Measurements from ENCODE around the gene IARS1. TPM values are rescaled to one million over a fixed set of nuclear protein-coding genes. Genes with fewer than 3 reads are reported as not detected.

IARS1 gene
- total RNA-seq: 100 to 1,000 TPM; 212 to 222 TPM

GRCh38 chr9:92293452-92294296 lies at the start of gene IARS1:
TSS of gene IARS1 (minus strand) at chr9:92293697. CDS start at chr9:92289419, 4,278 bp downstream.
- POLR2A ChIA-PET: interaction anchor here (1.0 to 1.8 kb wide), 2 partner anchors 32 to 51 kb away, joined by 3 to 7 read pairs; partner anchors contain the start of genes CENPP and NOL8
- DNase-seq: peak; percentile 100
- intact Hi-C loops (cut with micrococcal nuclease): loop anchor here (1.0 kb wide), 1 partner anchor 32 kb away; the partner anchor contains the start of genes CENPP and NOL8
- H3K4me3 Mint-ChIP-seq: peak within 1 kb of the TSS; percentile 95
- peaks cover 65% of the 10 kb centered on the region for H3K4me1 Mint-ChIP-seq (ENCODE audit: low read depth)
- no peaks in the 10 kb centered on the region for H3K27me3 Mint-ChIP-seq
- no peaks in the 10 kb centered on the region for H3K9me3 Mint-ChIP-seq
- CTCF ChIA-PET: no interaction called here
- peaks cover 50% of the 10 kb centered on the region for H3K36me3 Mint-ChIP-seq
- H3K27ac Mint-ChIP-seq: peak within 1 kb of the TSS; percentile 93

GRCh38 chr9:92342825-92343488 lies 49.5 kb upstream of the IARS1 start:
- CTCF ChIA-PET: interaction anchor here (1.0 kb wide), 1 partner anchor 9 kb away, joined by 4 read pairs; no protein-coding TSS in a partner anchor
- DNase-seq: no peak
- peaks cover 10% of the 10 kb centered on the region for H3K9me3 Mint-ChIP-seq
- no peaks in the 10 kb centered on the region for H3K27me3 Mint-ChIP-seq
- H3K4me1 Mint-ChIP-seq (ENCODE audit: low read depth): no peaks in the 10 kb centered on the region
- peaks cover 42% of the 10 kb centered on the region for H3K36me3 Mint-ChIP-seq
- H3K4me3 Mint-ChIP-seq: no peak overlapping the region
- intact Hi-C loops (cut with micrococcal nuclease): no loop called here
- no peak overlapping the region for H3K27ac Mint-ChIP-seq
- POLR2A ChIA-PET: no interaction called here

DNA sequence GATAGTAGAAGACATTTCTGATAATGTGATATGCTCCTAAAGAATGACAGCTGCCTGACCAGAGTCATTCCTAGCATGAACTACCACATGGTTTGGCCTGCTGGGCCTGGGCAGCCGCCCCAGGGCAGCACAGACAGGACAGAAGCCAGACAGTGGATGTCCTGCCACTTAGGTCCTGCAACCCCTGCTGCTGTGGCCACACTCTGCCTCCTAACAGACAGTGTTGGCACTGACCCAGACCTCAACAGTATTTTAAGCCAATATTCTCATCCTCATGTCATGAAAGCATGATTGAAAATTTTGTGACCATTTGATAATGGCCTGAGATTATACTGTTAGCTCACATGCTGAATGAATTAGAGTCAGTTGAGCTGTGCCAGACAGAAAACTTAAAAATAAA lies 48.1 kb upstream of the IARS1 start:
- no peak for DNase-seq
- Mint-ChIP-seq H3K4me1 (ENCODE audit: low read depth) (no peaks in the 10 kb centered on the region), H3K27ac (no peak overlapping the region), H3K36me3 (peaks cover 43% of the 10 kb centered on the region), H3K9me3 (peaks cover 10% of the 10 kb centered on the region), H3K4me3 (no peak overlapping the region), H3K27me3 (no peaks in the 10 kb centered on the region)
- ChIA-PET POLR2A (no interaction called here), CTCF (no interaction called here)
- intact Hi-C loops (cut with micrococcal nuclease): no loop called here

- ChIA-PET CTCF (interaction anchor here (1.2 kb wide), 1 partner anchor 10 kb away, joined by 4 read pairs; no protein-coding TSS in a partner anchor), POLR2A (no interaction called here)
- H3K4me3 Mint-ChIP-seq: no peak overlapping the region
- intact Hi-C loops (cut with micrococcal nuclease): no loop called here
- H3K4me1 Mint-ChIP-seq (ENCODE audit: low read depth): no peaks in the 10 kb centered on the region
- no peaks in the 10 kb centered on the region for H3K9me3 Mint-ChIP-seq
- peaks cover 13% of the 10 kb centered on the region for H3K36me3 Mint-ChIP-seq
- no peak for DNase-seq
- H3K27ac Mint-ChIP-seq: no peak overlapping the region
- H3K27me3 Mint-ChIP-seq: no peaks in the 10 kb centered on the region
These were observed 39.8 kb upstream of the IARS1 start for GRCh38 chr9:92333282-92333634.

DNA sequence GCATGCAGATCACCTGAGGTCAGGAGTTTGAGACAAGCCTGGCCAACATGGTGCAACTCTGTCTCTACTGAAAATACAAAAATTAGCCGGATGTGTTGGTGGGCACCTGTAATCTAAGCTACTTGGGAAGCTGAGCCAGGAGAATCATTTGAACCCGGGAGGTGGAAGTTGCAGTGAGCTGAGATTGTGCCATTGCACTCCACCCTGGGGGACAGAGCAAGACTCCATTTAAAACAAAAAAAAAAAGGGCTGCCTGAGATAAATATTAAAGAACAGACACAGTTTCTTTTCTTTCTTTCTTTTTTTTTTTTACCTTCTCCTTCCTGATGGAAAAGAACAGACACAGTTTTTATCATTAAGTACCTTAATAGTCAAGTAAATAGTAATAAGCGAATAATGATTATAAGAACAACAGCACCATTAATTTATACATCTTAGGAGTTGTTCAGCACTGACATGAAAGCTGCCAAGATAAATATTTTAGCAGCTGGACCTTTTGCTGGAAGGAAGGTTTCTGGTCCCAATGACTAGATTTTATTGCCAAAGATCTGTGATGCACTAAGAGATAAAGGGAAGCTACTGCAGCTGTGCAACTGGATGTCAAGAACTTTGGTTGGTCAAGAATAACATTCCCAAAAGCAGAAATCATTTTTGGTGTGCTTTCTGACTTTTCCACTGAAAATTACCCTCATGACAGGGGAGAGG lies 39.2 kb upstream of the IARS1 start:
- Mint-ChIP-seq H3K4me3 (no peak overlapping the region), H3K36me3 (peaks cover 11% of the 10 kb centered on the region), H3K27ac (no peak overlapping the region), H3K27me3 (no peaks in the 10 kb centered on the region), H3K4me1 (ENCODE audit: low read depth) (peaks cover 4% of the 10 kb centered on the region), H3K9me3 (no peaks in the 10 kb centered on the region)
- CTCF ChIA-PET: interaction anchor here (1.2 kb wide), 1 partner anchor 11 kb away, joined by 4 read pairs; no protein-coding TSS in a partner anchor
- intact Hi-C loops (cut with micrococcal nuclease): no loop called here
- POLR2A ChIA-PET: interaction anchor here (0.6 kb wide), 1 partner anchor 42 kb away, joined by 4 read pairs; no protein-coding TSS in a partner anchor
- no peak for DNase-seq

DNA sequence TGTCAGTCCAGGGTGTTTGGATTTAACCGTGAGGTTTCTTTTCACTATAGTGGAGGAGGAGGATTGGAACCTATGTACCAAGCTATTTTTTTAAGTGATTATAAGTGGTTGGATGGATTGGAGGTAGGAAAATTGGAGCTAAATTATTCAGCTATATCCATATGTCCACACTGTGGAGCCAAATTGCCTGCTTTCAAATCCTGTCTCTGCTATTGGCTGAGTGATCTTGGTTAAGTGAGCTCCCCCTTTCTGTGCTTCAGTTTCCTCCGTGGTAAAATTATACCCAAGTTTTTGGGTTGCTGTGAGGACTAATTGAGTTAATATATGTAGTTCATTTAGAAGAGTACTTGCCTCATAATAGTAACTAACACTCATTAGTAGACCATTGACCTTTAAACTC lies 34.7 kb upstream of the IARS1 start:
- ChIA-PET CTCF (interaction anchor here (0.9 to 1.2 kb wide), 3 partner anchors 127 to 303 kb away, joined by 3 to 4 read pairs (median 3); no protein-coding TSS in a partner anchor), POLR2A (no interaction called here)
- Mint-ChIP-seq H3K4me3 (no peak overlapping the region), H3K27ac (no peak overlapping the region), H3K4me1 (ENCODE audit: low read depth) (peaks cover 29% of the 10 kb centered on the region), H3K36me3 (peaks cover 11% of the 10 kb centered on the region), H3K9me3 (no peaks in the 10 kb centered on the region), H3K27me3 (no peaks in the 10 kb centered on the region)
- intact Hi-C loops (cut with micrococcal nuclease): loop anchor here (5.0 to 10.0 kb wide), 2 partner anchors 51 to 117 kb away; no protein-coding TSS in a partner anchor
- no peak for DNase-seq

DNA sequence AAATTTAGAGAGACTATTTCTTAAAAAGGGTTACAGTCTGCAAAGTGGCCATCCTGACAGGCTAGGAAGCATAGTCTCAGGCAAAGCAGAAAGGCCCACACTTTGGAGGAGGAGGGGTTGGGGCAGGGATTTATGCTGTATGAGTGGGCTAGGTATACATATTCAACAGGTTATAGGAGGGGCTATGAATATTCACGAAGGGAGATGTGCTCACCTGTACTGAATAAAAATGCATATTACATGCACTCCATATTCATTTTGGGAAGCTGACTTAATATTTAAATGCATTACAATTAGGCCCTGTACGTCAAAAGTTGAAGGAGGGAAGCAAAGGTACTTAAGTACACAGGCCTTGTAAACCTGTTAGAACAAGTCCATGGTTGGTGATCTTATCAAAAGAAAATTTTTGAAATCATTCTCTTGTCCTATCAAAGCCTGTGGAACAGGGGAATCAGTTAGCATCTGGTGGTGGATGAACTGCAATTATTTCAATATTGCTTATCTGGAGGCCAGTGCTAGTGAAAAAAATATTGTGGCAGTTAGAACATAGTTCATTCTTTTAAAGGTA lies 33.9 kb upstream of the IARS1 start:
- Mint-ChIP-seq H3K27ac (no peak overlapping the region), H3K9me3 (no peaks in the 10 kb centered on the region), H3K4me3 (peak overlapping the region; percentile 90), H3K4me1 (ENCODE audit: low read depth) (peaks cover 35% of the 10 kb centered on the region), H3K36me3 (peaks cover 15% of the 10 kb centered on the region), H3K27me3 (no peaks in the 10 kb centered on the region)
- ChIA-PET POLR2A (no interaction called here), CTCF (interaction anchor here (1.0 kb wide), 1 partner anchor 128 kb away, joined by 3 read pairs; no protein-coding TSS in a partner anchor)
- intact Hi-C loops (cut with micrococcal nuclease): loop anchor here (5.0 to 10.0 kb wide), 2 partner anchors 50 to 117 kb away; no protein-coding TSS in a partner anchor
- DNase-seq: no peak

DNA sequence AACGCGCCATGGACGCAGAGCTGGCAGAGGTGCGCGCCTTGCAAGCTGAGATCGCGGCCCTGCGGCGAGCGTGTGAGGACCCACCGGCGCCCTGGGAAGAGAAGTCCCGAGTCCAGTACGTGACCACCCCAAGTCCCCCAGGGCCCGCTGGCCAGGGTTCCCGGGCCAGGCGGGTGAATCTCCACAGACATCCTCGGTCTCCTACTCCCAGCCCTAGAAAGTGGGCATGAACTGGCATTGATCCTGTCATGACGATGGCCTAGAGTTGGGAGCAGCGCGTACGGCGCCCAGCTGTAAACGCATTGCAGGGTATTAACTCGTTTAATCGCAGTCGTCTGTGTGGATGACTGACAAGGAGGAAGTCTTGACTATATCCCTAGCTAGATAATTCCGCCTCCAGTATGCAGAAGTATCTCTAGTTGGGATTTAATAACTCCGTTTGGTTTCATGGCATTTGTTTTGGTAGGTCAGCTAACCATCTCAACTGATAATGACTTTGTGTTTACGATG lies 32.5 kb upstream of the IARS1 start:
- peak overlapping the region; percentile 90 for H3K4me3 Mint-ChIP-seq
- H3K27me3 Mint-ChIP-seq: no peaks in the 10 kb centered on the region
- peaks cover 36% of the 10 kb centered on the region for H3K4me1 Mint-ChIP-seq (ENCODE audit: low read depth)
- ChIA-PET CTCF (interaction anchor here (0.8 to 1.9 kb wide), 7 partner anchors 24 to 465 kb away, joined by 3 to 7 read pairs (median 4); no protein-coding TSS in a partner anchor), POLR2A (interaction anchor here (0.7 to 2.0 kb wide), 10 partner anchors 9 to 1128 kb away, joined by 3 to 11 read pairs (median 4); partner anchors contain the start of genes FAM120AOS, IARS1 and IPPK)
- no peaks in the 10 kb centered on the region for H3K9me3 Mint-ChIP-seq
- peak overlapping the region; percentile 94 for H3K27ac Mint-ChIP-seq
- H3K36me3 Mint-ChIP-seq: peaks cover 19% of the 10 kb centered on the region
- DNase-seq: no peak
- intact Hi-C loops (cut with micrococcal nuclease): loop anchor here (1.0 to 10.0 kb wide), 7 partner anchors 33 to 439 kb away; partner anchors contain the start of genes BICD2, IARS1, IPPK and SPTLC1

DNA sequence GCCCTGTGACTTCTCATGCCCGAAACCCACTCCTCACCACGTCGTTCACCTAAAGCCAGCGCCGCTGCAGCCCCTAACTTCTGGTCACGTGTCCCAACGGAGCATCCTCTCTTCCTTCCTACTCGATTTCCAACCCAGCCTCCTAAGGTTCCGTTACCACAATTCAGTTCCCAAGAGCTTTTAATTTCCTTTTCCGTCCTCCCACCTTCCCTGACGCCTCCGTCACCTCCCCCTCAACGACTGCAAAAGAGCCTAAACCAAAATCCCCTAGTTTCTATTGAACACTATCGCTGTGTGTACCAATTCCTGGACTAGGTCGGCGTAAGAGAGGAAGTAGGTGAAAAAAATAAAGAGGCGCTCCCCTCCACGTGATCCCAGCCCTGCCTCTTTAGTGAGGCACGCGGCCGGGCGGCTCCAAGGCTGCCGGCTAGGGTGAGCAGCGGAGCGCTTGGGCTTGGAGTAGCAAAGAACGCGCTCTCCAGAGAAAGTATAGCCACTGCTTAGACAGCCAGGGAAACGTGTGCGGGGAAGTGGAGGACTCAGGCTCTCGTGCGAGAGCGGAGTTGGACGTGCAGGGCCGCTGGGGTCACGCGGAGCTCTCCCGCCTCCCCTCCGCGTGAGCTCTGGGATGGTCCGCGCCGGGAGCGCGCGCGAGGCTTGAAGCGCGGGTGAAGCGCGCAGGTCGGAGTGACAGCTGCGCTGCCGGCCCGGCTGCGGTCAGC lies 31.9 kb upstream of the IARS1 start, which contains the start of the genes CENPP and NOL8:
Gene CENPP, plus strand, starts transcription at position 685 of the 722 bp plus-strand sequence.
Gene NOL8, minus strand, starts transcription at position 82 of the 722 bp plus-strand sequence. CDS start 1,189 bp downstream, outside the sequence.
- peaks cover 36% of the 10 kb centered on the region for H3K4me1 Mint-ChIP-seq (ENCODE audit: low read depth)
- peak within 1 kb of the TSS; percentile 90 for H3K4me3 Mint-ChIP-seq
- peaks cover 22% of the 10 kb centered on the region for H3K36me3 Mint-ChIP-seq
- ChIA-PET CTCF (interaction anchor here (0.8 to 1.9 kb wide), 7 partner anchors 23 to 465 kb away, joined by 3 to 7 read pairs (median 4); no protein-coding TSS in a partner anchor), POLR2A (interaction anchor here (0.7 to 2.0 kb wide), 12 partner anchors 11 to 1128 kb away, joined by 3 to 11 read pairs (median 4); partner anchors contain the start of genes FAM120AOS, IARS1 and IPPK)
- peak; percentile 90 for DNase-seq
- no peaks in the 10 kb centered on the region for H3K9me3 Mint-ChIP-seq
- no peaks in the 10 kb centered on the region for H3K27me3 Mint-ChIP-seq
- peak within 1 kb of the TSS; percentile 94 for H3K27ac Mint-ChIP-seq
- intact Hi-C loops (cut with micrococcal nuclease): loop anchor here (1.0 to 10.0 kb wide), 7 partner anchors 32 to 439 kb away; partner anchors contain the start of genes BICD2, IARS1, IPPK and SPTLC1

DNA sequence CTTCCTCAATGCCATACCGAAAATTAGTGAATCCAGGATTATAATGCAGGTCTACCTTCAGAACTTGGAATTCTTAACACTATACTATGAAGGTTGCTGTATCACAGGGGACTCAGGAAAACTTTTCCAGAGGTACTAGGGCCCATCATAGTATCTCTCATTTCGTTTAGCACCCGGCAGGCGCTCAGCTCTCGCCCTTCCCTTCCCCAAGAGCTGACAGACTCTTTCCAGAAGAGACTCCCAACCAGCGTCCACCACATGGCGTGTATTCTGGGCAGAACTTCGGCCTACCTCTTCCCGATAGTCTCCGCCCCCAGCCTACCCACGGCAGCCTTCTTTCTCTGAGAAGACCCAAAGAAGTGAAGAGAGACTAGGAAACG lies 31.4 kb upstream of the IARS1 start:
- no peak for DNase-seq
- Mint-ChIP-seq H3K36me3 (peaks cover 26% of the 10 kb centered on the region), H3K27ac (peak overlapping the region; percentile 94), H3K9me3 (no peaks in the 10 kb centered on the region), H3K4me3 (peak overlapping the region; percentile 90), H3K27me3 (no peaks in the 10 kb centered on the region), H3K4me1 (ENCODE audit: low read depth) (peaks cover 36% of the 10 kb centered on the region)
- intact Hi-C loops (cut with micrococcal nuclease): loop anchor here (1.0 to 10.0 kb wide), 7 partner anchors 32 to 440 kb away; partner anchors contain the start of genes BICD2, IARS1, IPPK and SPTLC1
- ChIA-PET CTCF (interaction anchor here (1.3 to 1.9 kb wide), 4 partner anchors 23 to 309 kb away, joined by 3 to 7 read pairs (median 4); no protein-coding TSS in a partner anchor), POLR2A (interaction anchor here (0.7 to 2.0 kb wide), 7 partner anchors 10 to 1129 kb away, joined by 3 to 11 read pairs (median 4); partner anchors contain the start of genes FAM120AOS and IPPK)

Measured in activated CD4-positive, alpha-beta memory T cell treated with anti-CD3 and anti-CD28 coated beads for 36 hours (primary cell).